Psoas muscle (tissue), 8 donors: ENCODE data around the gene ABCA2. TPM values are rescaled to one million over a fixed set of nuclear protein-coding genes. Genes with fewer than 3 reads are reported as not detected.

Experiments
- ATAC-seq, 4 donors: fragments of 200-7000 bp; cut with Tn5 transposase; one replicate each; pipeline ENCODE4 v1.9.1; 2020; ENCODE audit warnings: moderate library complexity in 3 of 4, mild to moderate bottlenecking in 2 of 4
- DNase-seq, 2 donors: peaks; one replicate each; pipeline ENCODE4 v3.0.0-alpha.2; 2020
- H3K27ac ChIP-seq: fragments of 200-600 bp; one replicate; pipeline ENCODE4 v1.8.0; 2022
- H3K27me3 ChIP-seq, 3 donors: fragments of 200-600 bp in 1 of 3; one replicate each; pipeline versions ENCODE4 v1.6.1 to v1.8.0; 2013 to 2022; ENCODE audit warnings: low read length in 2 of 3, mild to moderate bottlenecking in 2 of 3, moderate library complexity in 1 of 3; ENCODE audit not compliant: insufficient read depth in 3 of 3
- H3K36me3 ChIP-seq, 2 donors: fragments of 200-600 bp in 1 of 2; one replicate each; pipeline versions ENCODE4 v1.6.1 to v1.8.0; 2013 to 2022; ENCODE audit warnings: low read depth in 1 of 2, mild to moderate bottlenecking in 1 of 2, moderate library complexity in 1 of 2; ENCODE audit not compliant: insufficient read depth in 1 of 2
- H3K4me1 ChIP-seq: fragments of 200-600 bp; one replicate; pipeline ENCODE4 v1.8.0; 2022
- H3K4me3 ChIP-seq: fragments of 200-600 bp; one replicate; pipeline ENCODE4 v1.8.0; 2022; ENCODE audit warnings: mild to moderate bottlenecking
- H3K9me3 ChIP-seq: fragments of 200-600 bp; one replicate; pipeline ENCODE4 v1.8.0; 2022
- CTCF ChIP-seq: fragments of 200-600 bp; IDR thresholded peaks from one replicate; pipeline ENCODE4 v1.8.0; 2022; ENCODE audit warnings: antibody characterized with exemption
- WGBS, 3 donors: extraction: QIAGEN DNeasy Blood & Tissue Kit; methylation state at CpG; one replicate each; pipeline versions ENCODE4 v1.1.6 to v1.1.7; 2013; 5-methylcytosine and 5-hydroxymethylcytosine counted together
- intact Hi-C, 2 donors: fragments of 100-400 bp; cut with DNase I; formaldehyde crosslinking; loops; one replicate each; pipeline versions ENCODE4 v1.11.0 to v1.14.2; 2022
- polyA plus RNA-seq, 3 donors: library from polyadenylated mRNA; stranded (reverse); fragments of 200-250 nt; gene quantifications; one replicate each; pipeline ENCODE4 v1.2.3, GENCODE V29; 2013
- total RNA-seq, 4 donors: library from RNA; stranded (reverse); fragmentation: NEBNext Ultra II Directional in 2 of 4; extraction: Animal tissue kit (Norgen Biotek cat#: 25700) in 2 of 4; gene quantifications; one replicate each; pipeline versions ENCODE4 v1.2.1 to v1.2.4, GENCODE V29; 2021 to 2023
- donor health status: healthy with polysubstance abuse.
- donor health status: DM: no; HTN: no; CAD: no; lungs with moderate emphysema.
- donor health status: Bipolar disorder and iron deficiency.
- donor health status: healthy.
- donor health status: DM: yes; HTN: yes; CAD: no.
- donor health status: DM: no; HTN: no; CAD: no.
- donor health status: DM: no; HTN: no; CAD: no.
- donor health status: DM: yes; HTN: yes; CAD: no.

ABCA2 gene
- total and polyA plus RNA-seq, 7 donors: 6.9 to 23.5 (median 12.2) TPM

GRCh38 chr9:137038916-137039315 lies 10.9 kb upstream of the ABCA2 start:
- H3K27ac ChIP-seq: no peak overlapping the region
- H3K9me3 ChIP-seq: no peaks in the 10 kb centered on the region
- WGBS, 3 donors: 86 to 89% (median 87%) methylated on average over 9 of the region's 9 CpGs
- intact Hi-C loops: no loop called here
- peaks cover 6% of the 10 kb centered on the region for H3K4me1 ChIP-seq
- peaks cover 0 to 12% (median 0%) of the 10 kb centered on the region in 3 donors for H3K27me3 ChIP-seq
- ATAC-seq (no peak), DNase-seq (no peak)
- peaks cover 0 to 12% of the 10 kb centered on the region in 2 donors for H3K36me3 ChIP-seq
- TF ChIP-seq CTCF: no peak
- H3K4me3 ChIP-seq: no peak overlapping the region

- TF ChIP-seq CTCF: no peak
- Histone ChIP-seq H3K36me3 (peaks cover 0 to 12% of the 10 kb centered on the region in 2 donors), H3K27ac (no peak overlapping the region), H3K9me3 (no peaks in the 10 kb centered on the region), H3K4me1 (peaks cover 6% of the 10 kb centered on the region), H3K4me3 (no peak overlapping the region), H3K27me3 (peaks cover 0 to 6% (median 0%) of the 10 kb centered on the region in 3 donors)
- no peak for ATAC-seq
- no peak for DNase-seq
- intact Hi-C loops: no loop called here
- WGBS, 3 donors: 84 to 88% (median 85%) methylated on average over 10 of the region's 10 CpGs
Observed at GRCh38 chr9:137037483-137037882, 9.4 kb upstream of the ABCA2 start.

GRCh38 chr9:137037035-137037434 lies 9.0 kb upstream of the ABCA2 start:
- DNase-seq: no peak
- intact Hi-C loops: no loop called here
- H3K4me1 ChIP-seq: peaks cover 6% of the 10 kb centered on the region
- no peak for ATAC-seq
- H3K9me3 ChIP-seq: no peaks in the 10 kb centered on the region
- H3K27me3 ChIP-seq: peaks cover 0 to 6% (median 0%) of the 10 kb centered on the region in 3 donors
- H3K27ac ChIP-seq: no peak overlapping the region
- 73 to 82% (median 79%) methylated on average over 13 of the region's 13 CpGs for WGBS, 3 donors
- no peak overlapping the region for H3K4me3 ChIP-seq
- no peak for TF ChIP-seq CTCF
- peaks cover 0 to 12% of the 10 kb centered on the region in 2 donors for H3K36me3 ChIP-seq

GRCh38 chr9:137035937-137036336 lies 7.9 kb upstream of the ABCA2 start:
- 71 to 83% (median 78%) methylated on average over 7 to 8 of the region's 8 CpGs for WGBS, 3 donors
- intact Hi-C loops: loop anchor here (1.0 to 2.0 kb wide), 3 partner anchors 87 to 249 kb away; no protein-coding TSS in a partner anchor

More at GRCh38 chr9:137035937-137036336, 7.9 kb upstream of the ABCA2 start:
- Histone ChIP-seq H3K9me3 (no peaks in the 10 kb centered on the region), H3K4me1 (peaks cover 6% of the 10 kb centered on the region), H3K4me3 (no peak overlapping the region), H3K36me3 (peaks cover 0 to 12% of the 10 kb centered on the region in 2 donors), H3K27me3 (peaks cover 0 to 6% (median 0%) of the 10 kb centered on the region in 3 donors), H3K27ac (no peak overlapping the region)
- DNase-seq (no peak), ATAC-seq (no peak)
- TF ChIP-seq CTCF: no peak
